GM12892 (cell line): Measurements from ENCODE around the gene ZNF473.
"Not testable (repeated sequence)": the region's sequence is repeated elsewhere in the genome, so short reads cannot be mapped to it uniquely, and the experiment has no call there.

ENCODE experiments used
- DNase-seq: peaks from one replicate; pipeline ENCODE4 v3.0.0; 2011; ENCODE audit not compliant: insufficient read length
- FAIRE-seq: peaks from 2 replicates; lab custom pipeline; 2011; peaks lifted over from hg19 to GRCh38; lab: Jason Lieb, UNC
- POLR2A ChIP-seq: IDR thresholded peaks from 2 replicates; pipeline ENCODE4 v1.6.1; 2011; ENCODE audit warnings: low read depth, low read length, control low read depth
- POLR2AphosphoS5 ChIP-seq: IDR thresholded peaks from 2 replicates; pipeline ENCODE4 v1.6.1; 2011; ENCODE audit warnings: low read depth, low read length, control low read depth
- TAF1 ChIP-seq: IDR thresholded peaks from 2 replicates; pipeline ENCODE4 v1.6.1; 2011; ENCODE audit warnings: low read depth, mild to moderate bottlenecking, control low read depth, low read length, borderline replicate concordance

The ZNF473 gene

DNA sequence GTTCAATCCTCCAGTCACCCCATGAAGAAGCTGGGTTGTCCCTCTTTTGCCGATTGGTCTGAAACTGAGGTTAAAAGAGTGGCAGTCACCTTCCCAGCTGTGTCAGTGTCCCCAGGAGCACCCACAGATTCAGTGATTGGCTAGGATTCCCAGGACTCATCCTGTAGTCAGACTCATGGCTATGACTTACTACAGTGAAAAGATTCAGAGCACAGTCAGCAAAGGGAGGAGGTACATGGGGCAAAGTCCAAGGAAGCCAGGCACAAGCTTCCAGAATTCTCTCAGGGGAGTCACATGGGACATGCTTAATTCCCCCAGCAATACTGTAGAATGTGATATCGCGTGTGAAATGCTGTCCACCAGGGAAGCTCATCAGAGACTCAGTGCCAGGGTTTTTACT is 14.2 kb downstream of the ZNF473 start:
- DNase-seq (no peak), FAIRE-seq (no peak)
- TF ChIP-seq POLR2AphosphoS5 (no peak), POLR2A (no peak), TAF1 (no peak)

DNA sequence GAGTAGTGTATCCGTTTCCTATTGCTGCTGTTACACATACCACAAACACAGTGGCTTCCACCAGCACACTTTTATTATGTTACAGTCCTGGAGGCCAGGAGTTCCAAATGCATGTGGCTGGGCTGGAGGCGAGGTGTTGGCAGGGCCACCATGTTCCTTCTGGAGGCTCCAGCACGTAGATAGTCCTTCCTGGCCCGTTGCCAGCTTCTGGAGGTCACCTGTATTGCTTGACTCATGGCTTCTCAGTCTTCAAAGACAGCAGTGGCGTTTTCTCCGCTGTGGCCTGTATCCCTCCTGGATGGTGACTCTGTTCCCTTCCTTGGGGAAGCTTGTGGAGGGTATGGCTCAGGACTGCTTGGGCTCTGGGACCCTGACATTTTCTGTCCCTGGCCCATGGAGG is 15.2 kb downstream of the ZNF473 start:
- FAIRE-seq (no peak), DNase-seq (no peak)
- TF ChIP-seq POLR2AphosphoS5 (no peak), TAF1 (no peak), POLR2A (no peak)

DNA sequence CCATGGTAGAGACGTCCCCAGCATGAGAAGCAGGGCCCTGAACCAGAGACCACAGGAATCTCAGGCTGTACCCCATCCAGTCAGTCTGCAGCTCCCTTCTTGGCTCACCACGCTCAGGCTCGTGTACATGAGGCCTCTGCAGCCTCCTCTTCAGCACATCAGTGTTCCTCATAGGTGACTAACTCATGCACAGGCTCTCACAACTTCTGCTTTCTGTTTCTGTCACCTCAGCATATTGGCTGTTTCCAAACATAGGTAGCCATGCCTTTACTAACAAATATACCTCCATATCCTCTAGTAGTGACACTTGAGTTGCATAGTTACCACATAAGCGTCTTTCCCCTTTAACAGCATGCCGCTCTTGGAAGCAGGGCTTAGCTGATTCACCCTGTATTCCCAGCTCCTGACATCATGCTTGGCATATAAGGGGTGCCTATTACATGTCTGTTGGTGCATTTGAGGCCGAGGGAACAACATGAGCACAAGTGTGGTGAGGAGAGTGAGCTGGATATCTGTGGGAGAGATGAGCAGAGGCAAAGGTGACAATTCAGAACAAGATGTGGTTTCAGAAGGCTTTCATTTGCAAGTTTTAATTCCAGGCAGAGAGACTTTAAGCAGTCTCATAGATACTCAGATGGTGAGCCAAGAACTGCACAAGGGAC is 16.7 kb downstream of the ZNF473 start:
- TF ChIP-seq POLR2A (no peak), TAF1 (no peak), POLR2AphosphoS5 (no peak)
- FAIRE-seq = no peak
- no peak for DNase-seq

DNA sequence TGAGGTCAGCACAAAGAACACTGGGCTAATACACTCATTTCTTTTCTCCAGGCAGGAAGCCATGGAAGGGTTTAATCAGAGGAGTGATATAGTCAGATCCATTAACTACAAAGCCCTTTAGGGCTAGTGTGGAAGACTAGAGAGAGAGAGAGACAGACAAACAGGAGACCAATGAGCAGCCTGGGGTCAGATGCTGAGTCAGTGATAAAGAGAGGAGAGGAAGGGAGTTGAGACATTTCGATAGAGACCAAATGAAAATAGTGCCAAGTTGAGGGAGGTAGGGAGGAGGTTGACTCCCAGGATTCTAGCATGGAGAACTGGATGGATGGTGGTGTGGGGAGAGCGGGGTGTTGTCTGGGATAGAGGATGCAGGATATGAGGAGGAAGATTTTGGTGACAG is 18.2 kb downstream of the ZNF473 start:
- TF ChIP-seq POLR2A (no peak), POLR2AphosphoS5 (no peak), TAF1 (no peak)
- FAIRE-seq = no peak

DNA sequence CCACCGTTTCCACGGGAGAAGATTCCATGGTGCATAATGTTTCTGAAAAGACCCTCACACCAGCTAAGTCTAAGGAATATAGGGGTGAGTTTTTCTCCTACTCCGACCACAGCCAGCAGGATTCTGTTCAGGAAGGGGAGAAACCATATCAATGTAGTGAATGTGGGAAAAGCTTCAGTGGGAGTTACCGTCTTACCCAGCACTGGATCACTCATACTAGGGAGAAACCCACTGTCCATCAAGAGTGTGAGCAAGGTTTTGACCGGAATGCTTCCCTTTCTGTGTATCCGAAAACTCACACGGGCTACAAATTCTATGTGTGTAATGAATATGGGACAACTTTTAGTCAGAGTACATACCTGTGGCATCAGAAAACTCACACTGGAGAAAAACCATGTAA is 19.1 kb downstream of the ZNF473 start:
- TF ChIP-seq POLR2A (no peak), TAF1 (no peak), POLR2AphosphoS5 (no peak)
- FAIRE-seq = no peak
- DNase-seq = no peak

More for the DNA sequence above, 18.2 kb downstream of the ZNF473 start:
- no peak for DNase-seq

DNA sequence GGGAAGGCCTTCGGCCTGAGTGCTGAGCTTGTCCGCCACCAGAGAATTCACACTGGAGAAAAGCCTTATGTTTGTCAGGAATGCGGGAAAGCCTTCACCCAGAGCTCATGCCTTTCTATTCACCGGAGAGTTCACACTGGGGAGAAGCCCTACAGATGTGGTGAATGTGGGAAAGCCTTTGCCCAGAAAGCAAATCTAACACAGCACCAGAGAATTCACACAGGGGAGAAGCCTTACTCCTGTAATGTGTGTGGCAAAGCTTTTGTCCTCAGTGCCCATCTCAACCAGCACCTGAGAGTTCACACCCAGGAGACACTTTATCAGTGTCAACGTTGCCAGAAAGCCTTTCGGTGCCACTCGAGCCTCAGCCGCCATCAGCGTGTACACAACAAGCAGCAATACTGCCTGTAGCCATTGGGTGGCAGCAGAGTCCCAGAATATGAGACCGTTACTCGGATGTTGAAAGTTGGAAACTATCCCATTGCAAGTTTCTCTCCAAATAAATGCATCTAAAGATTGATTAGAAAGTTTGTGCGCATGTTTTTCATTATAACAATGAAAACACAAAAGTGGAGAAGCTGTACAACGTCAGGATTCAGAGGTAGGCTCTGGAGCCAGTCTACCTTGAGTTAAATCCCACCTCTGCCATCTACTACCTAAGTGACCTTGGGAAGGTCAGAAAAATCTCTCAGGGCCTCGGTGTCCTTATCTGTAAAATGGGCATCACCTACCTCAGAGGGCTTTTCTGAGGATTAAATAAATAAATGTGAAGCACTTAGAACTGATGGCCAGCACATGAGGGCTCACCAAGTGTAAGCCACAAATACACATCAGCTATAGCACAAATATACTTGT is 21.1 kb downstream of the ZNF473 start:
- DNase-seq (no peak), FAIRE-seq (no peak)
- TF ChIP-seq POLR2AphosphoS5 (no peak), POLR2A (no peak), TAF1 (no peak)

DNA sequence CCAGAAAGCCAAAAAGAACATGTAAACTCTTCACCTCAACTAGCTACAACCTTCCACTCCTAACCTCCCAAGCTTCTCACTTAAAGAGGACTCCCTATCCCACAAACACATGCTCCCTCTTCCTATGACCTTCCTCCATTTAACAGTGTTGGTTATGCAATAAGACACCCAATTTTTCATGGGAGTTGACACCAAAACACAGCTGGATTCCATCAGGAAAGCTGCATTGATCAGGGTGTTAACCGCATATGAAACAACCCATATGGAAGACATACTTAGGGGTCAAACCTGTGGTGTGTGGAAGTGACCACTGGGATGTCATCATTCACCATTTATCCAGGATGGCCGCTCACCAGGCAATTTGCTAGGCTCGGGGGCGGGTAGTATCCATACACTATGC is 21.9 kb downstream of the ZNF473 start:
- DNase-seq (no peak), FAIRE-seq (no peak)
- TF ChIP-seq POLR2A = no peak
- TF ChIP-seq POLR2AphosphoS5 = no peak
- TF ChIP-seq TAF1 = no peak

DNA sequence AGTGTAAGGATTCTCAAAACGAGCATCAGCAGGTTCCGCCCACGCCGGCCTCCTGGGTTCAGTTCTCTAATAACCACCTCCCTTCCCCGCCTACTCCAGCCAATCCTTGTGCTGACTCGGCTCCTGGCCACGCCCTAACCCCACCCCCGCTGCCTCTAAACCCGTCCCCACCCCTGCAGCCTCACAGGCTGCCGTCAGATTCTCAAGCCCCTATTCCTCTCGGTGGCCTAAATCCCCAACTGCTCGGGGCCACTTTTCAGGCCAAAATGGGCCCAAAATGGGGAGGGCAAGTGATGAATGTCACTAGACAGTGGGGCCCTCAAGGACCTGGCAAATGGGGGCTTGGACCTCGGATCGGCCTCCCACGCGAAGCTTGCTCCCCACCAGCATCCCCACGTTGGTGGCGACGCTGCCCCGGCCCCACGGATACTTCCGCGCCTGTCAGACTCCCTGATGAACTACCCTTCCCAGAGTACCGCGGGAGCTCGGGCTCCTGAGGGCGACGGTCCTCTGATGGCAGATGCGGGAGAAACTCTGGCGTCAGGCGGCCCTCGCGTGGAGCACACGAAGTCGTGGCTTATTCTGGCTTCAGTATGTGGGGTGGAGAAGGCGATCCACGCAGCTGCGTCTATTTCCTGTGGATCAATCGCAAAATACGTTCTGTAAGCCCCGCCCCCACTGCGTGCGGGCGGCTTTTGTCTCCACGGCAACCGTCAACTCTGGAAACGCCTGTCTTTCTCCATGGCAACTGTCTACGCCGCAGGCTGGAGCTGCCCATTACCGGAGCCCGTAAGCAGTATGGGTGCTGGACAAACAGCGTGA is 24.8 kb downstream of the ZNF473 start:
- TF ChIP-seq TAF1 = no peak
- TF ChIP-seq POLR2A = no peak
- no peak for TF ChIP-seq POLR2AphosphoS5
- FAIRE-seq (no peak), DNase-seq (peak; percentile 34)

DNA sequence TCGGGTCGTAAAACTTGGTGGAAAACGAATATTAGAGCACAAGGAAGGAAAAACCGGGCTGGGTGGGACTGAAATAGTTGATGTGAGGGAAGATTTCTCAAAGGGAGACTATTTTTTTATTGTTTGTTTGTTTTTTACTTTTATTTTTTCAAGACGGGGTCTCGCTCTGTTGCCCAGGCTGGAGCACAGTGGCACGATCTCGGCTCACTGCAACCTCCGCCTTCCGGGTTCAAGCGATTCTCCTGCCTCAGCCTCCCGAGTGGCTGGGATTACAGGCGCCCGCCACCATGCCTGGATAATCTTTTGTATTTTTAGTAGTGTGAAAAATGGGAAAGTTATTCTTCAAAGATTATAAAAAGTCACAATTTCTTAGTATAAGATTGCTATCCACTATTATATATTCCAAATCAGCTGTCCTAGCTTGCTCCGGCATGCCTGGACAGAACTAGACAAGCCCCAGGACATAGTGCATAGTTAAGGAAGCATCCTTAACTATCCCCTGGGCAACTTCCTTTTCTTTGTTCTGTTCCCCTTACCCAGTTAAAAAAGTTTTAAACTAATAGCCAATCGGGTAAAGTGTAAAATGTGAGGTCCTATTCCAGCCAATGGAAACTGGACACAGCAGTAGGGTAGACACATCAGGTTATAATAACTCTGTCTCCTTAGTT is 25.6 kb downstream of the ZNF473 start:
- not testable (repeated sequence) for DNase-seq, FAIRE-seq

DNA sequence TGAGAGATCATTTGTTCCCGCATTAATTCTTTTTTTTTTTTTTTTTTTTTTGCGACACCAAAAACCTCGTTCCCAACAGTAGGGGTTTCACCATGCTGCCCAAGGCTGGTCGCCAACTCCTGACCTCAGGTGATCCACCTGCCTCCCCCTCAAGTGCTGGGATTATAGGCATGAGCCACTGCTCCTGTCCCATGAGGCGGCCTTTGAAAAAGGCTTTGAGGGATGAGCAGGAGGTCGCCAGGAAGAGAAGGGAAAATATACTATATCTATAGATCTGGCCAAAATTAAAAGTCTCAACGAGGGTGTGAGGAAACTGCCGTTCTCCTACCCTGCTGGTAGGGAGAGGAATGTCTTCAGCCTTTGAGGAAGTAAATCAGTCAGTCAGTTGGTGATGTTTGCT is 26.2 kb downstream of the ZNF473 start:
- DNase-seq = no peak
- TF ChIP-seq POLR2AphosphoS5 = no peak
- TF ChIP-seq TAF1 = no peak
- TF ChIP-seq POLR2A = no peak
- FAIRE-seq = no peak

DNA sequence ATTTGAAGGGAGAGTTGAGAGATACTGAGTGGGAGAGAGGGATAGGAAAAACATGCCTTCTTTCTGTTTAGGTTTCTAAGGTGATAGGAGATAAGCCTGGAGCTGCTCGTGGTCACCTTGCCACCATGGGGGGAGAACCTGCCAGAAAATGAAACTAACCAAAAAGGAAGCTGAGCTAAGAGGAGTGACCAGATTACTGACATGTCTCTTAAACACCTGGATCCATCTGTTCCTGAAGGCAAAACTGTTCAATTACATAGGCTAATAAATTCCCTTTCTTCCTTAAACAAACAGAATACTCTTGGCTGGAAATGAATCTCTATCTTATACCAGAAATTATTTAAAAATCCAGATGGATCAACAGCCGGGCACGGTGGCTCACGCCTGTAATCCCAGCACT is 27.3 kb downstream of the ZNF473 start:
- DNase-seq (no peak), FAIRE-seq (no peak)
- no peak for TF ChIP-seq POLR2A
- no peak for TF ChIP-seq TAF1
- no peak for TF ChIP-seq POLR2AphosphoS5

DNA sequence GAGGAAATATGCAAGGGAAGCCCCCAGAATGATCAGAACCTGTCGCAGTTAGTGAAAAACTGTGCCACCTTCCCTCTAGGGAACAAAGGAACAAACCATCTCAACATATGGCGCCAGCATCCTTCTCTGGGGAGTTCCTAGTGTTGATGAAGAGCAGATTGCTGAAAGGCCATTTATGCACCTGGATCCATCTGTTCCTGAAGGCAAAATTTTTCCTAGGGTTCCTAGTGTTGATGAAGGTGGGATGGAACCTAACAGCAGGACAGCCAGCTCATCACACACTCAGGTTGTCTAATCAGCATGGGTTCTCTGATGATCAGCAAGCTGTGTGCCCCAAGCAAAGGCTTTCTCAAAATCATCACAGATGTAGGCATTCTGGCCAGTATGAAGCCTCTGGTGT is 32.6 kb downstream of the ZNF473 start:
- no peak for TF ChIP-seq TAF1
- no peak for TF ChIP-seq POLR2AphosphoS5
- no peak for TF ChIP-seq POLR2A
- FAIRE-seq = no peak
- DNase-seq = no peak
